RKO (cell line): ENCODE data around the gene ST7.

Source experiments
- DNase-seq: peaks from one replicate; pipeline ENCODE4 v3.0.0-alpha.2; 2016; ENCODE audit warnings: low spot score

The ST7 gene

GRCh38 chr7:117273814-117274225 lies 320.5 kb downstream of the ST7 start:
- no peak for DNase-seq

GRCh38 chr7:117274951-117275350 lies 321.6 kb downstream of the ST7 start:
- no peak for DNase-seq

- DNase-seq, result no peak
Measured at GRCh38 chr7:117277576-117277975, 324.3 kb downstream of the ST7 start.

GRCh38 chr7:117278040-117278439 lies 324.7 kb downstream of the ST7 start:
- DNase-seq, result no peak

GRCh38 chr7:117279203-117279602 lies 325.9 kb downstream of the ST7 start:
- no peak for DNase-seq
